GM12874 (cell line): ENCODE data around the gene MCU.

ENCODE experiments used
- CTCF ChIP-seq: IDR thresholded peaks from 2 replicates; pipeline ENCODE4 v1.5.1; 2011; ENCODE audit warnings: low read depth, mild to moderate bottlenecking, control low read depth, low read length, moderate library complexity; ENCODE audit not compliant: insufficient read depth

Gene MCU

DNA sequence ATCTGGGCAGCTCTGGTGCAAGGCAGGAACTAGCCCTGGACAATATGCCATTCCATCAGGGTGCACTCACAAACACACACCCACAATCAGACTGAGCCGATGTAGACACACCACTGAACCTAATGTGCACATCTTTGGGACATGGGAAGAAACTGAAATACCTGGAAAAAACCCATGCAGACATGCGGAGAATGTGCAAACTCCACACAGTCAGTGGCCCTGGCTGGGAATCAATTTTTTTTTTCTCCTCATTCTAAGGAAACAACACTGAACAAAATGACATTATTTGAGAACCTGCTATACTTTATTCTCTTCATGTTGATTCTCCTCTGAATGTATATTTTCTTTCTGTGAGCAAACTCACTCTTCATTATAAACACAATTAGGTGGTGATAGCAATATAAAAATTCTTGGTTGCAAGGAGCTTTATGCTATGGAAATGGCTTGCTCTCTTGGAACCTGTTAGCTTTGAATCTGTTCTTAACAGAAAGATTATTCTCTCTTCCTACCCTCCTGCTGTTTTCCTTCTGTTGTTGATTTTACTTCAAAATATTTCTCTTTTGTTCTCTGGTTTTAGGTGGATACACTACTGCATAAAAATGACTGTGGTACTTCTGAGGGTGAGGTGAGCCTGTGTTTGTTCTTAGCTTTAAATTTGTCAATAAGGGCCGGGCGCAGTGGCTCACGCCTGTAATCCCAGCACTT is 33.1 kb upstream of the MCU start:
- no peak for TF ChIP-seq CTCF

DNA sequence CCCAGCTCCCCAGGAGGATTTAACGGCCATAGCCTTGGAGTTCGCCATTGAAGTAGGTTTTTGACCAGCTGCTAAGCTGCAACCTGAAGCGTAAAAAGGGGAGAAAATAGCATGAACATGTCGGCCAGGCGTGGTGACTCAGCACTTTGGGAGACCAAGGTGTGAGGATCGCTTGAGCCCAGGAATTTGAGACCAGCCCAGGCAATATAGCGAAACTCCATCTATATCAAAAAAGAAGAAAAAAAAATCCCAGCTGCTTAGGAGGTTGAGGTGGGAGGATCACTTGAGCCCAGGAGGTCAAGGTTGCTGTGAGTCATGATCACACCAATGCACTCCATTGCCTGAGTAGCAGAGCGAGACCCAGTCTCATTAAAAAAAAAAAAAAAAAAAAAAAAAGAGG is 32.2 kb upstream of the MCU start:
- TF ChIP-seq CTCF: no peak

DNA sequence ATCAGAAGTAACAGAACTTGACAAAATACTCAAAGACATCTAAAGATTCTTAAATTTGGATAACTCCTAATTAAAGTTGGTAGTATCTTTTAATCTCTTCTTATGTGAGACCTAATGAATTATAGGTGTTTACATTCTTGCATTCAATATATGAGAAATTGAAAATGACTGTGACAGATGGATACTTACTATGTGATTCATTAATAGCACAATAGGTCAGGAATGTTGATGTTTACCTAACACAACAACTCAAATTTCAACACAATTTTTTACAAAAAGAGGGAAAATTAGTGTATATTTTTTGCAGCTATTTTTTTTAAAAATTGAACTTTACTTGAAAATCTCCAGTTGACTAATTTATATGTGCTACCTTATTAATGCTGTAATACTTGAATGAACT is 31.7 kb upstream of the MCU start:
- TF ChIP-seq CTCF: no peak

DNA sequence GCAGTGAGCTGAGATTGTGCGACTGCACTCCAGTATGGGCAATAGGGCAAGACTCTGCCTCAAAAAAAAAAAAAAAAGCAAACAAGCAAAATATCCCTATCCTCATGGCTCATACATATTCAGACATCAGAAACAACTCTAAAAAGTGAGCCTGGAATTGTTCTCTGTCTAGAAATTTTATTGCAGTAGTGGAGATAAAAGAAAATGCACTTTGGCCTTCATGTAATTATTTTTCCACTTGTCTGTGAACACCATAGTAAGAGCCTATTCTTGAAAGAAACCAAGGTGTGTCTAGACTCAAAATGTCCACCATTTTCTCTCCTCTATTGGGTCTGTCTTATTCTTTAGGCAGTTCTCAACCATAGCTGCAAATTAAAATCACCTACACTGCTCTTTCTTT is 30.5 kb upstream of the MCU start:
- TF ChIP-seq CTCF: no peak

DNA sequence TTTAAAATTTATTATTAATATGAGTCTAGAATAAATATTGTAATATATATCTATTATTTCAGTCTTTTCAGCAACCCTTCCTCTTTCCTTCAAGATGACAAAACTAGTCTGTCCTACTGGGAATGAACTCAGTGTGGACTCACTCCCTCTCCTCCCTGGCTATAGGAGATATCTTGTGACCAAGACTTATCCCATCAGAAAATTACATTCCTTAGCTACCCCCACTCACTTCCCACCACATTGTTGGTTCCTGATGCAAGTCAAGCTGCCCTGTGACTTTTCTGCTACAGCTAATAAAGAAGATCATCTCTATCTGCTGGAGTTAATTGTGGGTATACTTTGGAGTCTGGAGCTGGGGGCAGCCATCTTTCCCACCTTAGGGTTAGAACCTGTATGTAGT is 28.0 kb upstream of the MCU start:
- TF ChIP-seq CTCF: no peak

GRCh38 chr10:72665925-72666324 is 26.0 kb upstream of the MCU start:
- no peak for TF ChIP-seq CTCF

DNA sequence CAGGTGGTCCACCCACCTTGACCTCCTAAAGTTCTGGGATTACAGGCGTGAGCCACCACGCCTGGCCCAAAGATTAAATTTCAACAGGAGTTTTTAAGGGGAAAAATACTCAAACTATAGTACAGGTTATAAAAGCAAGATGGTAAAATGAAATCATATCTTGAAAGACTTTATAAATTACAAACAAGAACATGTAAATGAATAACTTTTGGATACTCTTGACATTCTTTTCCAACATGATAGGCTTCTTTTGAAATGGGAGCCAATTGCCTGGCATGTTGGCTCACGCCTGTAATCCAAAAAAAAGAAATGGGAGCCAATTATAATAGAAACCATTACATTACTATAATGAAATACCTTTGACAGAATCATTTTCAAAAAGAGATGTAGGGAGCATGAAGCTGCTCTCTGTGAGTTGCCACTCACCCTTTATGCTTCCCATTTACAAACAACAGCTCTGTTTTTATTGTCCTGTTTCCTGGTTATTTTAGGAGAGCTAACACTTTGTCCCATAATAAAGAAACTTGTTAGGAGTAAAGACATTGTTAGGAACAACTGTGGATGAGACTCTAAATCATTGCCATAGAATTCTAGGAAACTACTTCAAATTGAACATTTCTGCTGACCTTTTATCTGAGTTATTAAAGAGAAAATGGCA is 24.6 kb upstream of the MCU start:
- TF ChIP-seq CTCF: no peak
